NB4 (cell line): ENCODE data around the gene AP3M1.

Experiments
- MYC ChIP-seq: IDR thresholded peaks from 2 replicates; pipeline ENCODE4 v1.6.1; 2011; ENCODE audit warnings: low read depth, low read length
- POLR2A ChIP-seq: IDR thresholded peaks from 2 replicates; pipeline ENCODE4 v1.6.1; 2011; ENCODE audit warnings: mild to moderate bottlenecking; ENCODE audit not compliant: insufficient read length; ENCODE audit errors: extremely low read depth
- TF ChIP-seq, protein P1 (sequence below): IDR thresholded peaks from one replicate; pipeline ENCODE4 v1.5.1; 2012; ENCODE audit warnings: low read depth, low read length
- TF ChIP-seq, protein P2 (sequence below): IDR thresholded peaks from 2 replicates; pipeline ENCODE4 v1.6.1; 2011; ENCODE audit warnings: low read depth, low read length

DNA sequence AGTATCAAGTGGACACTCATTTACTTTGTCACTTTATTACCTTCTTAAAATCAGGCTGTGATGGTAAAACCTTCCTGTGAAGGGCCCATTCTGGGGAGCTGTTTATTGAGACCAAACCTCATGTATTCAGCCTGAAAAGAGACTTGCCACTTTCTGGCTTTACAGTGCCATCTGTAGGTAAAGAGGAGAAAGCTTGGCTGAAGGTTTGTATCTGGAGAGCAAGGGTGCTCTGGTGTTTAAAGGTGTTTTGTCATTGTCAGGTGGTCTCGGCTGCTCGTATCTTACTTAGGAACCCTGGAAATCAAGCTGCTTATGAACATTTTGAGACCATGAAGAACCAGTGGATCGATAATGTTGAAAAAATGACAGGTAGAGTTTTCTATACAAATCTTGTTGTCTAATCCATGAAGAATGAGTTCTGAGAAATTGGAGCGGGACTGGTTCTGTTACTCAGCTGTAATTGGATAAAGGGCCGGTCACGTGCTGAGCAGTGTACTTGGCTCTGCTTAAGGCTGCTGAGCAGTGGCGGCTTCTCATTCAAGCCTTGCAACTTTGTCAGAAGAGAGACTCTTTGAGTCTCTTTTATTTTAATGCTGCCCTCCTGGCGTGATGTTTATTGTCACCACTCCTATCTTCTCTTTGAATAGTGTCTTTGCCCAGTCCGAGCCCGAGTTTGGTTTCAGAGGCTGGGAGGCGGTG is 46.9 kb downstream of the AP3M1 start:
- TF ChIP-seq, protein P1, sequence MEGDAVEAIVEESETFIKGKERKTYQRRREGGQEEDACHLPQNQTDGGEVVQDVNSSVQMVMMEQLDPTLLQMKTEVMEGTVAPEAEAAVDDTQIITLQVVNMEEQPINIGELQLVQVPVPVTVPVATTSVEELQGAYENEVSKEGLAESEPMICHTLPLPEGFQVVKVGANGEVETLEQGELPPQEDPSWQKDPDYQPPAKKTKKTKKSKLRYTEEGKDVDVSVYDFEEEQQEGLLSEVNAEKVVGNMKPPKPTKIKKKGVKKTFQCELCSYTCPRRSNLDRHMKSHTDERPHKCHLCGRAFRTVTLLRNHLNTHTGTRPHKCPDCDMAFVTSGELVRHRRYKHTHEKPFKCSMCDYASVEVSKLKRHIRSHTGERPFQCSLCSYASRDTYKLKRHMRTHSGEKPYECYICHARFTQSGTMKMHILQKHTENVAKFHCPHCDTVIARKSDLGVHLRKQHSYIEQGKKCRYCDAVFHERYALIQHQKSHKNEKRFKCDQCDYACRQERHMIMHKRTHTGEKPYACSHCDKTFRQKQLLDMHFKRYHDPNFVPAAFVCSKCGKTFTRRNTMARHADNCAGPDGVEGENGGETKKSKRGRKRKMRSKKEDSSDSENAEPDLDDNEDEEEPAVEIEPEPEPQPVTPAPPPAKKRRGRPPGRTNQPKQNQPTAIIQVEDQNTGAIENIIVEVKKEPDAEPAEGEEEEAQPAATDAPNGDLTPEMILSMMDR = peak; percentile 73
- TF ChIP-seq POLR2A = no peak
- TF ChIP-seq, protein P2, sequence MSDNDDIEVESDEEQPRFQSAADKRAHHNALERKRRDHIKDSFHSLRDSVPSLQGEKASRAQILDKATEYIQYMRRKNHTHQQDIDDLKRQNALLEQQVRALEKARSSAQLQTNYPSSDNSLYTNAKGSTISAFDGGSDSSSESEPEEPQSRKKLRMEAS = no peak
- TF ChIP-seq MYC = no peak
